Stimulated activated CD4-positive, alpha-beta T cell treated with anti-CD3 and anti-CD28 coated beads, Interleukin-4, amount 100 ng/mL, for 24 hours (primary cell): Measurements from ENCODE around the gene MALSU1.
"Not testable (repeated sequence)": the region's sequence is repeated elsewhere in the genome, so short reads cannot be mapped to it uniquely, and the experiment has no call there.

Experiments used
- DNase-seq: peaks from one replicate; pipeline ENCODE4 v3.0.0-alpha.2; 2020

MALSU1 gene

DNA sequence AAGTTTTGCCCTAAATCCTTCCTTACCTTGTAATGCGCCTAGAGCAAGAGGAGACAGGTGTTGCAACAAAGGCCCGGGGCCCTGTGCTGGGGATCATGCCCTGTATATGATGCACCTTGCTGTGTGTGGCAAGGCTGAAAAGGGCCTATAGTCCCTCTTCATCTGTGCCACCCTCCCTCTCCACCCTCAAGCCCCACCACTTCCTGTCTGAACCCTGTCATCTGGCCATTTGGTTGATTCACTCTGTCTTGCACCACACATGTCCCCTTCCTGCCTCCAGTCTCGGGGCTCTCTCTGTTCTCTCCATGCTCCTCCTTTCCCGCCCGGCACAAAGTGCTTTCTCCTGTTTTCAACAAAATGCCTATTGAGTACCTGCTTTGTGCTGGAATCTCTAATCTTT lies 11.5 kb upstream of the MALSU1 start:
- no peak for DNase-seq

DNA sequence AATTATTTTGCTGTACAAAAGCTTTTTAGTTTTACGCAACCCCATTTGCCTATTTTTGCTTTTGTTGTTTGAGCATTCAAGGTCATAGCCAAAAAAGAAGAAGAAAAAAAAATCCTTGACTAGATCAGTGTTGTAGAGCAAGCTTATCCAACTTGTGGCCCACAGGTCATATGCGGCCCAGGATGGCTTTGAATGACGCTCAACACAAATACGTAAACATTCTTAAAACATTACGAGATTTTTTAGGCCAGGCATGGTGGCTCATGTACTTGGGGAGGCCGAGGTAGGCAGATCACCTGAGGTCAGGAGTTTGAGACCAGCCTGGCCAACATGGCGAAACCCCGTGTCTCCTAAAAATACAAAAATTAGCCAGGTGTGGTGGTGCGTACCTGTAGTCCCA lies 8.1 kb upstream of the MALSU1 start:
- no peak for DNase-seq

DNA sequence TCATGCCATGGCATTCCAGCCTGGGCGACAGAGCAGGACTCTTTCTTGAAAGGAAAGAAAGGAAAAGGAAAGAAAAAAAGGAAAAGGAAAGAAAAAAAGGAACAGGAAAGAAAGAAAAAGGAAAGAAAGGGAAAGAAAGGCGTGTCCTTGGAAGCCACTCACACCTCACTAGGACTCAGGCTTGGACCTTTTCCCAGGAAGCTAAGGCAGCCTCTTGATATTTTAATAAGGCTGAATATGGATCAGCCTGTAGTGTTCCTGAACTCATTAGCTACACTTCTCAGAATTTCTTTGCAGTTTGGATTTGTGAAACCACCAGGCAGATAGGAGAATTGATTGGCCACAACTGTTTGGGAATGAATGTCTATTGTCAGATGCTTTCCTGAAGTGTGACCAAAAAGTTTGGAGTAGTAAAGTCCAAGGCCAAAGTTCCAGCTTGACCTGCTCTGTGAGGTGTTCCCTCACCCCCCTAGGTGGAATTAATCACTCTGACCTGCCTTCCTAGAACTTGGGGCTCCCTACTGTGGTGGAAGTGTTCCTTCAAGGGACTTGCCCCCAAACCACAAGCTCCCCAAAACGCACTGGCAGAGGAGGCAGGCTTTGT lies 7.1 kb upstream of the MALSU1 start:
- no peak for DNase-seq

DNA sequence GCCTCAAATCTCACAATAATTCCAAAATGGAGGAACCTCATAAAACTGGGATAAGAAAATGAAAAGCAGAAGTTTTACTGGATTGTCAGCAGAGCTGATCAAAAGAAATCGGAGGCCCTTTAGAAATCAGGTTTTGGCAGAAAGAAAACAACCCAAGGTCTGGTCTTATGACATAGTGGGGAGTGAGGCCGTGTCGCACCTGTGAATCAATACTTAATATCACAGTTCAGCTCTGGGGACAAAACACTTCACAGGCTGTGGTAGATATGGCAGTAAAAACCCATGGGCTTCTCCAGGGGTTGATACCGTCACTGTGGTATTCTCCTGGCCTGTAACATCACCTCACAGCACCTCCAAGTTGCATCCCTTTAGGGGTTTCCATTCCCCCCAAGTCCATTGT lies 6.5 kb upstream of the MALSU1 start:
- DNase-seq, result no peak

DNA sequence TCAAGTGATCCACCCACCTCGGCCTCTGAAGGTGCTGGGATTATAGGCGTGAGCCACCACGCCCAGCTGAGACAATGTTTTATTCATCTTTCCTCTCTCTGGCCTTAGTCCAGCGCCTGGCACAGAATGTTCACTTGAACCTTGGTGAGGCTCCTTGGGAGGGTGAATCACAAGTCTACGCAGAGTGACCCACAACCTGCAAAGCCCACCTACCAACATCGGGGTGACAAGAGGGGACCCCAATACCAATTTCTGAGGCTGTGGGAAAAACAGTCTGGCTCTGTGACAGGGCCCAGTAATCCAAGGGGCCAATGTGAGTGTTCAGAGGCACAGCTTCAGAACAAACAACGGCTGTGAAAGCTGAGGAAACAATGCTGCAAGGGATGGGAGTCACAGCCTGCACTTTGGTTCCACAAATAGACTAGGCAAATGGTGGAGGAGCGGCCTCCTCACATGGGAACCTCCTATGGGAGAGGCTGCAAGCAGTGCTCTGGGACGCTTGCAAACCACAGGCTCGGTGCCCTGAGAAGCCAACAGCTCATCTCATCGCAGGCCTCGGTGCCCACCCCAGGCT lies 5.6 kb upstream of the MALSU1 start:
- DNase-seq, result no peak

DNA sequence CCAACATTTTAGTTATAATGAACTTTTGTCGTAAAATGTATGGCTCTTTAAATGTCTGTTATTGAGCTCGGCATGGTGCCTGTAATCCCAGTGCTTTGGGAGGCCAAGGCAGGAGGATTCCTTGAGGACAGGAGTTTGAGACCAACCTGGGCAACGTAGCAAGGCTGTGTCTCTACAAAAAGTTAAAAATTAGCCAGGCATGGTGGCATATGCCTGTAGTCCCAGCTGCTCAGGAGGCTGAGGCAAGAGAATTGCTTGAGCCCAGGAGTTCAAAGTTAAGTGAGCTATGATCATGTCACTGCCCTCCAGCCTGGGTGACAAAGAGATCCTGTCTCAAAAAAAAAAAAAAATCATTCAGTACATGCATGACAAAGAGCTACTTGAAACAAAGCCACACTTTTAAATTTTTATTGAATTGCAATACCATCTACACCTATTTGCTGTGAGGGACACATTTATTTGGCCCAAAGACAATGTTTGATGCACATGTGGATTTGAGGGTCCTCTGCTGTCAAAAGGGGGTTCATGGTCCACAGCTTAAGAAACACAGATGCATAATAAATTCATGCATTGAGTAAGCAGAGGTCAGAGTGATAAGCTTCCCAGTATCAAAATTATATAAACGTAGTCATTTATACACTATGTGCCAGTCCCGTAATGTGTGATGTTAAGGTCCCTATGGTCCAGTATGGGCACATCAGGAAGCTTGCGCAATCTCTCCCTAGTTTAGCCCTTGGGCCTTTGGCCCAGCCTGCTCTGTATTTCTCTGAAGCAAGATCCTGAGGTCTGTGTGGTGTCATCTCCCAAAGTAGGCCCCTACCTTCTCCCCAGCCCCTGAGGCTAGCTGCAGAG lies 4.4 kb upstream of the MALSU1 start:
- DNase-seq, result no peak

DNA sequence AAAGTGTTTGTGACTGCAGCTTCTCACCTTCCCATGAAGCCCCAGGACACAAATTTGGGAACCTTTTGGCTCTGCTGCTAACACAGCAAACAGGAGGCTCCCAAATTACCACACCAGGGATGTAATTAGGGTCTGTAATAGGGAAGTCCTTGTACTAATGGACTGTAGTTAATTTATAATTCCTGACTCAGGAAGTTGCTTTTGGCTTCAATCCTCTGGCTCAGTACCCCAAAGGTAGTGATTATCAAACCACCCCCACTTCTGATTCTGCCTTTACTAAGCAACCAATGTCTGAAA lies 3.8 kb upstream of the MALSU1 start:
- no peak for DNase-seq

DNA sequence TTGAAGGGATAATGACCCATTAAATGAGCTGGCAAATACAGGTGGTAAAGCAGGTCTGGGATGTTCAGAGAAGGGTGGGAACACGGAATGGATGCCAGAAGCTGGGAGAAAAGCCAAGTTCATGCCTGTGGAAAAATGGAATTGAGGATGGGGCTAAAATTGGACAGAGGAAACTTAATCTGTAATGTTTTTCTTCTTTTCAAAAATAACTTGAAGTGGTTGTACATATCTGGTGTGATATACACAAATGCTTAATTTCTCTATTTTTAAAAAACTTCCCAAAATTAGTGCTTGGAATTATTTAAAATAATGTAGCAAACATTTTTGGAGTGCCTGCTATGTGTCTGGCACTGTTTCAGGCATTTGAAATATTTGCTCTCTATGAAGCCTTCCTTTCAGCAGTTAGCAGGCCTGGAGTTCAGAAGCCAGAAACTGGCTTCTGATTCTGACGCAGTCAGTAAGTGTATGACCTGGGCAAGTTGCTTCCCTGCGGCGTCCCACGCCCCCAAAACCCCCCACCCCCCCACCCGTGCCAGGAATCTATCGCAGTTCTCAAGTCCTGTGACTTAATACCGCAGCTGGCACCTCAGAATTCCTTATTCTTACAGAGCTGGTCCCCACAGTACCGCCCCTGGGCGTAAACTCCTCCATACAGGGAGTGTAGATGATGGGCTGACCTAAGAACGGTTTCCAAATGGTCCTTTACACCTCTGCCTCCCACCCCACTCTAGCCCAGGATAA lies 828 bp upstream of the MALSU1 start:
- DNase-seq, result no peak

DNA sequence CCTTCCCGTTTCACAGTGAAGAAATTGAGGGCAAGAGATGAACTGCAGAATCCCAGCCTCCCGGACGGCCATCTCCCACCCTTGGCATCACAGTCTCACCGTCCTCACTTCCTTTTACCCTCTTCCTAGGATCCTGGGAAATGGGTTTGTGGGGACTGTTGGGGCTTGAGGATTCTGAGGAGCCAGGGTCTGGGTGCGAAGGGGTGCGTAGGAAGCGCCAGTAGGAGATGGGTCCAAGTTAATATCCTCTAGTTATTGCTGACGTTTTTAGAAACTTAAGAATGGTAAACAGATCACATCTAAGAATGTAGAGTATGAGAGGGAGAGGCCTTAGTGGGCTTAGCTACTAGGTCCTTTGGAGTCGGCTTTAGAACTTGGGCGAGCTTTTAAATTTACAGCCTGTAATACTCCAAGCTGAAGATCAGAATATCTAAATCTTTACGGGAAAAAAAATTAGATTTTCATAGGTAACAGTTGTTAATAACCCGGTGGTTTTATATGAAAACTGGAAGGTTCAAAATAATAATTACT lies 696 bp downstream of the MALSU1 start:
- no peak for DNase-seq

DNA sequence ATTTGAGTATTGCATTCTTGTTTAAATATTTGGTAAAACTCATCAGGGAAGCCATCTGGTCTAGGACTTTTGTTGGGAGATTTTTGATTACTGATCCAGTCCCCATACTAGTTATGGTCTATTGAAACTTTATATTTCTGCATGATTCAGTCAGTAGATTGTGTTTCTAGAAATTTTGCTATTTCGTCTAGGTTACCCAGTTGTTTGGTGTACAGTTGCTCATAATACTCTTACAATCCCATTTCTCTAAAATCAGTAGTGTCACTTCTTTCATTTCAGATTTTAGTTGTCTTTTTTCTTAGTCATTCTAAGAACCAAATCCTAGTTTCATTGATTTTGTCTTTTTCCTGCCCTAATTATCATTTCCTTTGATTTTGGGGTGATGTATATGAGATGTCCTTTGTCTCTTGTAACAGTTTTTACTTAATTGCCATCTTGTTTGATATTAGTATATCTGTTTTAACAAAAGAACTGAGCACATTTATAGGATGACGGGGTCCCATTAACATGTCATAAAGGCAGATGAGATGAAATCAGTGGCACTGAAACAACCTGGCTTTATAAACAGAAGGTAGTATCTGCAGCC lies 7.9 kb downstream of the MALSU1 start:
- no peak for DNase-seq

DNA sequence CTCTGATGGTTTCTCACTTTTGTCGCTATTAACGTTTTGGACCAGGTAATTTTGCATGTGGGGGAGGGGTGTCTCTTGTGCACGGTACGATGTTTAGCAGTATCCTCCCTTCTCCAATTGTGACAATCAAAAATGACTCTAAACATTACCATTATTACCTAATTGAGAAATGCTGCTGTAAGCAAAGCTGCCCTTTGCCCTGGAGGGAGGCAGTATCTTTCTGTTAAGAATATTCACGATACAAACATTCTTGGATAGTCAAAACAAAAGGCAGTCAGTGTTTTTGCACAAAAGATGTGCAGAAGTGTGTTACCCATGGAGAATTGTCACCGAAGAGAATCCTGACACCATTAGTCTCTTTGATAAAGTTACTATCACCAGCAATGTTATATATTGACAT lies 9.6 kb downstream of the MALSU1 start:
- DNase-seq, result no peak

DNA sequence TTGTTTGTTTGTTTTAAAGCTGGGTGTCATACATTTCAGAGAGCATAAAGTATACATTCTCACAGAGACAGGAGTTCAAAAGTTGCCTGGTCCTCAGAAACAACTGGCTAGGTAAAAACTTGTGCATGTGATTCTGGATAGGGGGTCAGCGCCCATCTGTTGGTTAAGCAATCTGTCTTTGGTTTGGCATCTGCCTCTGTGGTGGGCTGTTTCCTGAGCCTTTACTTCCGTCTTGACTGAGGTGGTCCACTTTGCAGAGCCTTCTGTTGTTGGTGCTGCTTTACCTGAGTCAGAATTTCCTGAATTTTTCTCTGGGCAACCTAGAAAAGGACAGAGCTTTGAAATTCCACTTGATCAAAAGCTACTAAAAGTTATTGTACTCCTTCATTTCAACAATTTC lies 13.0 kb downstream of the MALSU1 start:
- not testable (repeated sequence) for DNase-seq

DNA sequence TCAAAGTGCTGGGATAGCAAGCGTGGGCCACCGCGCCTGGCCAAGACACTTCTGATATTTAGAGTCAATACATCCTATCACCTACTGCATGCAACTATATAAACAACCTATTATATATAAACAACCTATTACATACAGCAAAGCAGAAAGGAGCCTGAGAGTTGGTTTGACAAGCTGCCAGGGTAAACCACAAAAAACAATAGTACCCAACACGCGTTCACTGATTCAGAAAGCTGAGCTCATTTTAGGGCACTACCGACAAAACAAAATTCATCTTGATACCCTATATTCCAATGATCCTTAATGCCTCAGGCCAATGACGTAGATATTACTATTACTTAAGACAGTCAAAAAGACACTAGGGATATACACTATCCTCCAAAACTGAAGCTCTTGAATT lies 16.2 kb downstream of the MALSU1 start:
- no peak for DNase-seq

DNA sequence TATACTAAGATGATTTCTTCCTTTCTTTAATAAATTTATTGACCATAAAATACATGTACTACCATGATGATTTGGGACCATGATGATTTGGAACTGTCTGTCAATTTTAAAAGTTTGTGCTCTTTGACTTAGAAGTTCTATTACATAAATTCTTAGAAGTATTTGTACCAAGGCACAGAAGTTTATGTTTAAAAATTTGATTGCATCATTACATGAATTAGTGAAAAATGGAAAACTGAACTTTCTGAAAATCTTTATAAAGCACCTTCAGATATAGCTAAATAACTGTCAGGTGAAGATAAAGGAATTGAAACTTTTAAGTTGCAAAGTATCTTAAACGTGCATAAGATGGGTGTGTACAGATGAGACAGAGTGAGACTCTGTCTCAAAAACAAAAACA lies 32.0 kb downstream of the MALSU1 start:
- DNase-seq, result no peak

DNA sequence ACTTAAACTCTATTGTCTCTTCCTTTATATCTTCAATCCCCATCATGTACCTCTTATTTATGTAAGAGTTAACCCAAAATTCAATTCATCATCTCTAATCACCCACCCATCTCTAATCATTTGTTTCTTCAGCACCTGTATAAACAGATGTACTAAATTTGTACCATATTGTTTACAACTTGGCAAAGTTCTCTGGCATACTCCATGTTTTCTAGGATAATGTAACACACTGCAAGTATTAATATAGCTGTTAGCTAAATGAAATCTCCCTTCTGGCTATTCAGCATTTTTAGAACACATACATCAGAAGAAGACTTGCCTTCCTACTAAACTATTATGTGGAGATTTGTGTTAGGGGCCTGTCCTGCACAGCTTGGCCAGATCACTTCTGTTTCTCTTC lies 33.1 kb downstream of the MALSU1 start:
- DNase-seq, result no peak

DNA sequence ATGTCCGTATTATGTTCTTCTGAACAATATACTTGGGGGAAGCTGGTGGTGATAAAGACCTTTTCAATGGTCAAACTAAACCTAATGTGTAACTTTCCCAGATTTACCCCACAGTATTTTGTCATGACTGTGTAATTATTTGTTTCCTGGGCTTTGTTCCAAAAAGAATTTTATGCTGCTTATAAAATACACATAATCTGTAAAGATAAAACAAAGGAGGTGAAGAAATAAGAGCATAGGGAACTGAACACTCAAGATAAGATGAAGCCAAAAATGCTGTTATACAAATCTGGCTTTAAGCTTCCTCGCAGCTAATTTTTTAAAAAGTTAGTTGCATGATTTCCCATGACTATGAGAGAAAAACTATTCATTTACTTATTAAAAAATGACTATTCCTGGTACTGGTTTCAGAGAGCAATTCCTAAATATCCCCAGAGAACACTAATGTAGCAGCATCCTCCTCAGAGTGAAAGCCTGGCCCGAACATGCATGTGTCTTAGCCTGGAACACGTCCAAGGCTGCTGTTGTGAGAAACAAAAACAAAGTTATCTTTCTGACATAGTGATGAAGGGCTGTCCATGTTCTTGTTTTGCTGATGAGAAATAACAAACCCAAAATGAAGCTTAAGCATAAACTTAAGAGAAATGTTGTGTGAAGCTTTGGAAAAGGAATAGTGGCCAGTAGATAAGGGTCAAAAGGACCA lies 33.9 kb downstream of the MALSU1 start:
- DNase-seq, result no peak

DNA sequence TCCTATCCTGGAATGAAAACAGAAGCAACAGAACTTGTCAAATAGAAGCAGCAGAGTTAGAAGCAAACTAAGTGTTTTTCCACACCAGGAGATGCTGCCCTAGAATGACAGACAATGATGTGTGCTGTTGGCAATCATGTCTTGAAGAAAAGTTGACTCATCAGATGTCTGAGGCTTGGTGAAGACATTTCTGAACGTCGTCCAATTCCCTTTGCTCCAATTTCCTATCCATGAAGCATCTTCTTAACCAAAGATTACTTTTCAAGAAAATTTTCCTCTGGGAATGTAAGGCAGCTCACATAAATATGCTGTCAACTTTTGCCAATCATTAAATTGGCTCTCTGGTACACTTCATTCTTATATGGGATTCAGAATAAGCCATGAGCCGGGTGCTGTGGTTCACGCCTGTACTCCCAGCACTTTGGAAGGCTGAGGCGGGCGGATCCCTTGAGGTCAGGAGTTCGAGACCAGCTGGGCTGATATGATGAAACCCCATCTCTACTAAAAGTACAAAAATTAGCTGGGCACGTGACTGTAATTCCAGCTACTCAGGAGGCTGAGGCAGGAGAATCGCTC lies 34.6 kb downstream of the MALSU1 start:
- DNase-seq, result no peak

DNA sequence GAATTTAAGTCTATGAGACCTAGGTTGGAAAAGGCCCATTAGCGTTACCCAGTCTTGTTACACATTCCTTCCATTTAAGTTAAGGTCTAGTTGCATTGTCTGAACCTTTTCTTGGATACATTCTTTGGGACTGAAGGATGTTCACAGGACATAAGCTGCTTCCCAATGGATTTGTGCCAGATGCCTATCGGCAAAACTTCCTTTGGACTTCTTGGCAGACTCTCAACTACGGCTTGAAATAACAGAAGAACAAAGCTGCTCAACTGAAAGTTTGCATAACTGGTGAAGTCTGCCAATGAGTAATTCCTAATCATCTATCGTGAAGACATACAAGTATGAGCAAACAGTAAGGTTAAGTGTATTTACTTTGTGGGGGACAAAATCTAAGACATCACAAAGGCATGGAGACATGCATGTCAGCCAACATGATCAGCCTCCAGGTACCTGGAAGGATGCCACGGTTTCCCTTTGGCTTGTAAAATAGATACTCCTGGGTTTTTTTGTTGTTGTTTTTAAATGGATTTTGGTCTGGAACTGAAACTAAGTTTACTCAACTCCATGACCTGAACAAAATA lies 35.4 kb downstream of the MALSU1 start:
- no peak for DNase-seq

DNA sequence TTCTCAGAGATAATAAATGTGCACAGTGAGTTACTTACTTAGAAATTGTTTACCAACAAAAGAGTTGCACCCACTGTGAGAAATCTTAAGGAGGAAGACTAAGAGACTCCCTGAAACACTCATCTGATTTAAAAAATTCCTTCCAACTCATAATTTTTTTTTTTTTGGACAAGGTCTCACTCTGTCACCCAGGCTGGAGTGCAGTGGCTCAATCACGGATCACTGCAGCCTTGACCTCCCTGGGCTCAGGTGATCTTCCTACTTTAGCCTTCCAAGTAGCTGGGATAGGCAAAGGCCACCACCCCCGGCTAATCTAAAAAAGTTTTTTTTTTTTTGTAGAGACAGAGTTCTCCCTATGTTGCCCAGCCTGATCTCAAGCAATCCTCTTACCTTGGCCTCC lies 36.0 kb downstream of the MALSU1 start:
- no peak for DNase-seq

DNA sequence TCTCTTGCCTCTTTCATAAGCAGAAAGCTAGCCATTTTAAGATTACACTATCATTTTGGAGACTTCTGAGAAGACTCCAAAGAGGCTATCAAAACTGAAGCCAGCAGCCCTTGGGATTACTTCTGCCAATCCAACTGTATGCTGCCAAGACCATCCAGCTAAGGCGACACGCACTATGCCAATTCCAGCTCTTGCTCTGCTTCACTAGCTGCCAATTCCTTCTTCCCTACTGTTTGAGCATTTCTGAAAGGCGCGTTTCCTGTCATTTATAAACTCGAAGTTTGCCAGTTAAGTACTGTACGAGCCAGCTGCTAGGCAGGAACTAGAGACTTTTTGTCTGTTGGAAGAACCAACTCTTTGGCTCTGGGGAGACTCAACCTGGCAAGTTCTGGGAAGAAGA lies 36.5 kb downstream of the MALSU1 start:
- DNase-seq, result no peak

DNA sequence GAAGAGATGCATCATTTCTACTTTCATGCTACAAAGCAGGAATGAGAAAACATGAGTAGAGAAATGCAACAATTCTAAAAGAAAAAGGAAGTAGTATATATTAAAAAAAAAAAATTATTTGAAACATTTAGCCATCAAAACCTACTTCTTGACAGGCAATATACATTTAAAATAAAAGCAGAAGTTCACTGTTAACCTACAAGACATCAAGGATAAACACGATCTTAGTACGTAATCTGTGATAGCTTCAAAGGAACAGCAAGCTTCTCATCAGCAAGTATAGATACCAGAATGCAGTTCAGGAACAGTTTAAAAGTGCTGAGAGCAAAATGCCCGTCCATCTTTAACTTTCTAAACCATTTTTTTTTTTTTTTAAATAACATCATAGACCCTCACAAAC lies 36.9 kb downstream of the MALSU1 start:
- no peak for DNase-seq

DNA sequence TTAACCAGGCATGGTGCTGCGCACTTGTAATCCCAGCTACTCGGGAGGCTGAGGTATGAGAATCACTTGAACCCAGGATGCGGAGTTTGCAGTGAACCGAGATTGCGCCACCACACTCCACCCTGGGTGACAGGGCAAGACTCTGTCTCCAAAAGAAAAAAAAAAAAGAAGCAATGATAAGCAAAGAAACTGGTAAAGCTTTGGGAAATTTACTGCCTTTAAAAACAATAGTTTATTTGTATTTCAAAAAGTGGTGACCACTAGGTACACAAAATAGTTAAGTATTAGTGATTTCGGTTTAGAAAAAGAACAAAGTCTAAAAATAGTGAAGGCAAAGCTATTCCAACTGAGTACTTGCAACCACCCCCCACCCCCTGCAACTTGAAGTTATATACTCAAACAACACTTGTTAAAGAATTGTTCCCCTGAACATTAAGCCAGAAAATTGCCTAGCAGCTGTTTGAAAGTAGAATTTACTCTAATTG lies 37.7 kb downstream of the MALSU1 start:
- no peak for DNase-seq
